GM23248 (cell line): ENCODE results near the gene EP400.

Experiments used
- EZH2 ChIP-seq: fragments of 200-600 bp; sonication (generic); IDR thresholded peaks from 2 replicates; pipeline ENCODE4 v1.6.1; 2018; ENCODE audit warnings: antibody characterized with exemption, mild to moderate bottlenecking; ENCODE audit not compliant: insufficient read depth, poor library complexity, severe bottlenecking
- EZH2phosphoT487 ChIP-seq: fragments of 200-600 bp; sonication (generic); IDR thresholded peaks from 2 replicates; pipeline ENCODE4 v1.6.1; 2018; ENCODE audit warnings: antibody characterized with exemption, moderate library complexity, mild to moderate bottlenecking, low read depth; ENCODE audit not compliant: insufficient read depth

- TF ChIP-seq EZH2phosphoT487 (no peak), EZH2 (no peak)
Observed at GRCh38 chr12:131900397-131900796, 49.3 kb upstream of the EP400 start.
